KOPT-K1 (cell line): Measurements from ENCODE around the gene TFCP2.
A peak's percentile ranks its signal among the peaks of the same experiment; 100 is the strongest.

Experiments used
- H3K27ac ChIP-seq: fragments of 200-600 bp; sonication (generic); 2 replicates; pipeline ENCODE4 v1.5.1; 2016; ENCODE audit warnings: antibody characterized with exemption, mild to moderate bottlenecking, low read depth, low read length; ENCODE audit not compliant: poor library complexity, severe bottlenecking
- H3K36me3 ChIP-seq: fragments of 200-600 bp; sonication (generic); 2 replicates; pipeline ENCODE4 v1.5.1; 2017; ENCODE audit warnings: antibody characterized with exemption, mild to moderate bottlenecking, low read length, moderate library complexity; ENCODE audit not compliant: insufficient read depth
- H3K9me3 ChIP-seq: fragments of 200-600 bp; sonication (generic); 2 replicates; pipeline ENCODE4 v1.5.1; 2017; ENCODE audit warnings: antibody characterized with exemption, low read length, mild to moderate bottlenecking; ENCODE audit not compliant: insufficient read depth, poor library complexity, severe bottlenecking

Gene TFCP2

GRCh38 chr12:51186465-51187085 is 13.6 kb upstream of the TFCP2 start:
- H3K9me3 ChIP-seq: no peaks in the 10 kb centered on the region
- H3K27ac ChIP-seq: peak overlapping the region; percentile 55
- no peaks in the 10 kb centered on the region for H3K36me3 ChIP-seq

GRCh38 chr12:51185171-51185717 is 12.3 kb upstream of the TFCP2 start:
- H3K36me3 ChIP-seq: no peaks in the 10 kb centered on the region
- H3K27ac ChIP-seq: no peak overlapping the region
- H3K9me3 ChIP-seq: no peaks in the 10 kb centered on the region

GRCh38 chr12:51183816-51184215 is 10.9 kb upstream of the TFCP2 start:
- no peaks in the 10 kb centered on the region for H3K9me3 ChIP-seq
- H3K36me3 ChIP-seq: no peaks in the 10 kb centered on the region
- H3K27ac ChIP-seq: no peak overlapping the region

- Histone ChIP-seq H3K27ac (no peak overlapping the region), H3K9me3 (no peaks in the 10 kb centered on the region), H3K36me3 (no peaks in the 10 kb centered on the region)
These were observed 10.4 kb upstream of the TFCP2 start for GRCh38 chr12:51183349-51183748.

GRCh38 chr12:51181558-51181957 is 8.6 kb upstream of the TFCP2 start:
- no peak overlapping the region for H3K27ac ChIP-seq
- no peaks in the 10 kb centered on the region for H3K36me3 ChIP-seq
- no peaks in the 10 kb centered on the region for H3K9me3 ChIP-seq

- H3K9me3 ChIP-seq: no peaks in the 10 kb centered on the region
- no peak overlapping the region for H3K27ac ChIP-seq
- H3K36me3 ChIP-seq: no peaks in the 10 kb centered on the region
These were observed 5.0 kb upstream of the TFCP2 start for GRCh38 chr12:51177897-51178296.

- Histone ChIP-seq H3K36me3 (peaks cover 2% of the 10 kb centered on the region), H3K27ac (no peak overlapping the region), H3K9me3 (no peaks in the 10 kb centered on the region)
These were observed 1.6 kb upstream of the TFCP2 start for GRCh38 chr12:51174501-51174900.

- Histone ChIP-seq H3K27ac (peak overlapping the region; percentile 78), H3K36me3 (peaks cover 5% of the 10 kb centered on the region), H3K9me3 (no peaks in the 10 kb centered on the region)
These were observed 936 bp downstream of the TFCP2 start for GRCh38 chr12:51171884-51172514.

GRCh38 chr12:51163795-51164194 is 9.1 kb downstream of the TFCP2 start:
- H3K27ac ChIP-seq: no peak overlapping the region
- peaks cover 10% of the 10 kb centered on the region for H3K36me3 ChIP-seq
- no peaks in the 10 kb centered on the region for H3K9me3 ChIP-seq

GRCh38 chr12:51162217-51162616 is 10.7 kb downstream of the TFCP2 start:
- Histone ChIP-seq H3K9me3 (no peaks in the 10 kb centered on the region), H3K36me3 (peaks cover 10% of the 10 kb centered on the region), H3K27ac (no peak overlapping the region)

- Histone ChIP-seq H3K27ac (no peak overlapping the region), H3K36me3 (peaks cover 17% of the 10 kb centered on the region), H3K9me3 (no peaks in the 10 kb centered on the region)
These were observed 12.0 kb downstream of the TFCP2 start for GRCh38 chr12:51160814-51161459.

GRCh38 chr12:51156245-51156765 is 16.6 kb downstream of the TFCP2 start:
- no peak overlapping the region for H3K27ac ChIP-seq
- no peaks in the 10 kb centered on the region for H3K9me3 ChIP-seq
- H3K36me3 ChIP-seq: peaks cover 9% of the 10 kb centered on the region; the same call in 1 of the 2 replicates

- H3K9me3 ChIP-seq: no peaks in the 10 kb centered on the region
- H3K36me3 ChIP-seq: peaks cover 9% of the 10 kb centered on the region; the same call in 1 of the 2 replicates
- no peak overlapping the region for H3K27ac ChIP-seq
These were observed 20.0 kb downstream of the TFCP2 start for GRCh38 chr12:51152953-51153352.

GRCh38 chr12:51150777-51151176 is 22.2 kb downstream of the TFCP2 start:
- H3K36me3 ChIP-seq: 0 out of 2 replicates have a peak, but pooled peaks cover under 1% of the 10 kb centered on the region
- H3K27ac ChIP-seq: no peak overlapping the region
- H3K9me3 ChIP-seq: no peaks in the 10 kb centered on the region

- H3K9me3 ChIP-seq: no peaks in the 10 kb centered on the region
- H3K36me3 ChIP-seq: 0 out of 2 replicates have a peak, but pooled peaks cover 11% of the 10 kb centered on the region
- no peak overlapping the region for H3K27ac ChIP-seq
These were observed 25.6 kb downstream of the TFCP2 start for GRCh38 chr12:51147309-51147708.
